PC-9 (cell line): ENCODE results near the gene IER3. TPM values are rescaled to one million over a fixed set of nuclear protein-coding genes. Genes with fewer than 3 reads are reported as not detected.

Source experiments
- BruUV-seq: library from RNA; stranded (reverse); fragments of 400-500 nt; replicated peaks from 2 replicates; lab custom pipeline; 2021; lab: Mats Ljungman, UMichigan
- CTCF ChIA-PET: fragments of 300-600 bp; sonication (Branson Sonifier 250); formaldehyde crosslinking; loops from one replicate; lab custom pipeline; 2022; ENCODE audit warnings: antibody characterized with exemption; lab: Charles Lee
- POLR2A ChIA-PET: fragments of 300-600 bp; sonication (Branson Sonifier 250); formaldehyde crosslinking; loops from one replicate; lab custom pipeline; 2022; ENCODE audit warnings: antibody characterized with exemption; ENCODE audit not compliant: unreplicated experiment; lab: Charles Lee
- DNase-seq, 2 experiments: peaks; one replicate each; pipeline versions ENCODE4 v3.0.0 to v3.0.0-alpha.2; 2015 to 2022; ENCODE audit warnings: mixed read lengths in 1 of 2
- H2AFZ ChIP-seq: fragments of 200-600 bp; sonication (generic); 2 replicates; pipeline ENCODE4 v1.8.1; 2017; ENCODE audit warnings: antibody characterized with exemption
- H3F3A ChIP-seq: fragments of 200-600 bp; sonication (generic); 2 replicates; pipeline ENCODE4 v1.8.1; 2017; ENCODE audit warnings: antibody characterized with exemption, mild to moderate bottlenecking, low read depth; ENCODE audit not compliant: insufficient read depth
- H3K27ac ChIP-seq: fragments of 200-600 bp; sonication (generic); 2 replicates; pipeline ENCODE4 v1.6.1; 2016; ENCODE audit warnings: mixed run types
- H3K27me3 ChIP-seq: fragments of 200-600 bp; sonication (generic); 2 replicates; pipeline ENCODE4 v1.6.1; 2016; ENCODE audit warnings: low read depth, mixed run types; ENCODE audit not compliant: insufficient read depth
- H3K36me3 ChIP-seq: fragments of 200-600 bp; sonication (generic); 2 replicates; pipeline ENCODE4 v1.6.1; 2016; ENCODE audit warnings: low read depth, mixed run types
- H3K4me1 ChIP-seq: fragments of 200-600 bp; sonication (generic); replicated peaks from 2 replicates; pipeline ENCODE4 v1.6.1; 2016; ENCODE audit warnings: mixed run types; ENCODE audit not compliant: insufficient read depth
- H3K4me2 ChIP-seq: fragments of 200-600 bp; sonication (generic); 2 replicates; pipeline ENCODE4 v1.6.1; 2017; ENCODE audit warnings: mixed run types
- H3K4me3 ChIP-seq: fragments of 200-600 bp; sonication (generic); 2 replicates; pipeline ENCODE4 v1.6.1; 2016; ENCODE audit warnings: mixed run types
- H3K79me2 ChIP-seq: fragments of 200-600 bp; sonication (generic); 2 replicates; pipeline ENCODE4 v1.6.1; 2017; ENCODE audit warnings: low read depth, mixed run types
- H3K9me2 ChIP-seq: fragments of 200-600 bp; sonication (generic); 2 replicates; pipeline ENCODE4 v1.8.1; 2017; ENCODE audit warnings: mild to moderate bottlenecking; ENCODE audit not compliant: insufficient read depth
- H3K9me3 ChIP-seq: fragments of 200-600 bp; sonication (generic); 2 replicates; pipeline ENCODE4 v1.8.1; 2016; ENCODE audit warnings: low read depth; ENCODE audit not compliant: insufficient read depth
- H4K20me1 ChIP-seq: fragments of 200-600 bp; sonication (generic); 2 replicates; pipeline ENCODE4 v1.8.1; 2017; ENCODE audit not compliant: insufficient read depth
- CTCF ChIP-seq: fragments of 200-600 bp; sonication (generic); conservative IDR thresholded peaks from 2 replicates; pipeline ENCODE4 v1.6.1; 2017; ENCODE audit warnings: mixed run types, antibody characterized with exemption, mild to moderate bottlenecking, moderate library complexity
- EZH2 ChIP-seq: fragments of 200-600 bp; sonication (generic); IDR thresholded peaks from 2 replicates; pipeline ENCODE4 v1.8.0; 2017; ENCODE audit warnings: antibody characterized with exemption, low read depth
- intact Hi-C: fragments of 100-400 bp; cut with micrococcal nuclease; formaldehyde crosslinking; loops from one replicate; pipeline ENCODE4 v1.10.0; 2022; ENCODE audit not compliant: unreplicated experiment
- total RNA-seq: library from RNA; stranded (reverse); gene quantifications from 2 replicates; pipeline ENCODE4 v1.2.3, GENCODE V29; 2021

The IER3 gene
- total RNA-seq, 1 experiment from 2014 or later = 117 TPM

GRCh38 chr6:30735668-30736314, 8.6 kb downstream of the IER3 start:
- no TSS peak for BruUV-seq
- TF ChIP-seq CTCF = no peak
- no peak for TF ChIP-seq EZH2

GRCh38 chr6:30732237-30732943, 12.0 kb downstream of the IER3 start:
- Histone ChIP-seq H3K4me3 (no peak overlapping the region), H3K4me1 (peaks cover 21% of the 10 kb centered on the region), H3K4me2 (0 out of 2 replicates have a peak overlapping the region, but pooled peaks have one; percentile 28), H3K9me2 (no peaks in the 10 kb centered on the region), H3K36me3 (peaks cover 39% of the 10 kb centered on the region), H3K79me2 (peaks cover 14% of the 10 kb centered on the region; the same call in 1 of the 2 replicates), H3K27ac (no peak overlapping the region), H3K9me3 (no peaks in the 10 kb centered on the region), H3F3A (peaks cover 57% of the 10 kb centered on the region), H3K27me3 (no peaks in the 10 kb centered on the region), H2AFZ (no peak overlapping the region), H4K20me1 (no peaks in the 10 kb centered on the region)
- TF ChIP-seq CTCF (no peak), EZH2 (no peak)
- intact Hi-C loops = no loop called here
- ChIA-PET POLR2A (interaction anchor here (0.6 to 0.7 kb wide), 2 partner anchors 150 to 359 kb away, joined by 3 to 4 read pairs; no protein-coding TSS in a partner anchor), CTCF (no interaction called here)
- no TSS peak for BruUV-seq
- DNase-seq = no peak

More at GRCh38 chr6:30735668-30736314, 8.6 kb downstream of the IER3 start:
- ChIA-PET CTCF (no interaction called here), POLR2A (interaction anchor here (0.5 kb wide), 1 partner anchor 8 kb away, joined by 3 read pairs; no protein-coding TSS in a partner anchor)
- Histone ChIP-seq H3K4me1 (peaks cover 42% of the 10 kb centered on the region), H3K36me3 (peaks cover 45% of the 10 kb centered on the region), H3K79me2 (peaks cover 37% of the 10 kb centered on the region), H3K27me3 (no peaks in the 10 kb centered on the region), H2AFZ (no peak overlapping the region), H3K4me3 (no peak overlapping the region), H3K27ac (no peak overlapping the region), H3F3A (peaks cover 49% of the 10 kb centered on the region), H3K9me3 (no peaks in the 10 kb centered on the region), H3K4me2 (no peak overlapping the region), H4K20me1 (no peaks in the 10 kb centered on the region), H3K9me2 (no peaks in the 10 kb centered on the region)
- no peak for DNase-seq
- intact Hi-C loops = no loop called here

GRCh38 chr6:30730601-30731435, 13.5 kb downstream of the IER3 start:
- POLR2A ChIA-PET = interaction anchor here (0.5 to 0.9 kb wide), 12 partner anchors 71 to 384 kb away, joined by 3 to 9 read pairs (median 4); no protein-coding TSS in a partner anchor
- peak; percentile 89 to 92 for DNase-seq
- peak overlapping the region; percentile 32 for H3K4me2 ChIP-seq
- peaks cover 16% of the 10 kb centered on the region for H3K4me1 ChIP-seq
- intact Hi-C loops = loop anchor here (1.0 to 2.0 kb wide), 2 partner anchors 146 to 190 kb away; no protein-coding TSS in a partner anchor
- H3K27me3 ChIP-seq = no peaks in the 10 kb centered on the region
- no peaks in the 10 kb centered on the region for H3K9me2 ChIP-seq
- BruUV-seq = TSS peak; percentile 6
- peaks cover 68% of the 10 kb centered on the region for H3F3A ChIP-seq
- no peak overlapping the region for H3K4me3 ChIP-seq
- H3K27ac ChIP-seq = peak overlapping the region; percentile 18; the same call in 1 of the 2 replicates
- TF ChIP-seq CTCF (peak; percentile 80), EZH2 (no peak)
- CTCF ChIA-PET = interaction anchor here (0.6 to 1.7 kb wide), 21 partner anchors 8 to 385 kb away, joined by 3 to 21 read pairs (median 4); partner anchors contain the start of genes DHX16 and MRPS18B
- no peaks in the 10 kb centered on the region for H3K9me3 ChIP-seq
- peaks cover 9% of the 10 kb centered on the region; the same call in 1 of the 2 replicates for H3K79me2 ChIP-seq
- H3K36me3 ChIP-seq = peaks cover 37% of the 10 kb centered on the region
- no peak overlapping the region for H2AFZ ChIP-seq
- H4K20me1 ChIP-seq = peaks cover 6% of the 10 kb centered on the region
